ENCODE results near the gene C1QTNF6. TPM values are rescaled to one million over a fixed set of nuclear protein-coding genes. Genes with fewer than 3 reads are reported as not detected.

Gene C1QTNF6
- total RNA-seq, 2 experiments from 2014 or later, result 7.3 to 19.6 TPM

DNA sequence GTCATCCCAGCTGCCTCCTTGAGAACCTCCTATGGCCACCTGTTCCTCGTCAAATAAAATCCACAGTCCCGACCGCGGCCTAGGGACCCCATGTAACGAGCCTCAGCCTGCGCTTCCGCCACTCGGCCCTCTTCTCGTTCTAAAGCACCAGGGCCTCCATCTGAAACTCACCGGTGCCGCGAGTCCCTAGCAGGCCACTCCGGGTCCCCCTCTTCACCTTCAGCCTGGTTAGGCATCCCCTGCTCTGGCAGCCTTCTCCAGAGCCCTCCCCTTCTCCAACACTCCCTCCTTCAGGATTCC is 26.6 kb upstream of the C1QTNF6 start:
- H3K36me3 ChIP-seq (ENCODE audit: insufficient read depth, low read length), result no peaks in the 10 kb centered on the region
- H3K4me3 ChIP-seq (ENCODE audit: low read depth, low read length, poor library complexity, severe bottlenecking), result no peak overlapping the region
- no TSS peak for BruUV-seq (replicated peaks)
- ChIA-PET POLR2A (no interaction called here), CTCF (ENCODE audit: unreplicated experiment) (no interaction called here)
- no peak for TF ChIP-seq EZH2phosphoT487 (IDR thresholded peaks at IDR 0.05; ENCODE audit: borderline replicate concordance, low read depth, low read length)
- TF ChIP-seq, protein P1, sequence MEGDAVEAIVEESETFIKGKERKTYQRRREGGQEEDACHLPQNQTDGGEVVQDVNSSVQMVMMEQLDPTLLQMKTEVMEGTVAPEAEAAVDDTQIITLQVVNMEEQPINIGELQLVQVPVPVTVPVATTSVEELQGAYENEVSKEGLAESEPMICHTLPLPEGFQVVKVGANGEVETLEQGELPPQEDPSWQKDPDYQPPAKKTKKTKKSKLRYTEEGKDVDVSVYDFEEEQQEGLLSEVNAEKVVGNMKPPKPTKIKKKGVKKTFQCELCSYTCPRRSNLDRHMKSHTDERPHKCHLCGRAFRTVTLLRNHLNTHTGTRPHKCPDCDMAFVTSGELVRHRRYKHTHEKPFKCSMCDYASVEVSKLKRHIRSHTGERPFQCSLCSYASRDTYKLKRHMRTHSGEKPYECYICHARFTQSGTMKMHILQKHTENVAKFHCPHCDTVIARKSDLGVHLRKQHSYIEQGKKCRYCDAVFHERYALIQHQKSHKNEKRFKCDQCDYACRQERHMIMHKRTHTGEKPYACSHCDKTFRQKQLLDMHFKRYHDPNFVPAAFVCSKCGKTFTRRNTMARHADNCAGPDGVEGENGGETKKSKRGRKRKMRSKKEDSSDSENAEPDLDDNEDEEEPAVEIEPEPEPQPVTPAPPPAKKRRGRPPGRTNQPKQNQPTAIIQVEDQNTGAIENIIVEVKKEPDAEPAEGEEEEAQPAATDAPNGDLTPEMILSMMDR (conservative IDR thresholded peaks at IDR 0.05; ENCODE audit: low read length), result no peak
- H3K9me3 ChIP-seq (ENCODE audit: low read length), result no peaks in the 10 kb centered on the region
- no peak overlapping the region for H2AFZ ChIP-seq (ENCODE audit: low read length)
- H3K4me1 ChIP-seq (ENCODE audit: insufficient read depth, low read length, poor library complexity, severe bottlenecking), result peaks cover 24% of the 10 kb centered on the region
- intact Hi-C loops (cut with micrococcal nuclease; ENCODE audit: unreplicated experiment), result no loop called here
- no peak overlapping the region for H3K4me2 ChIP-seq (ENCODE audit: low read length)
- no peaks in the 10 kb centered on the region for H4K20me1 ChIP-seq (ENCODE audit: insufficient read depth, low read length)
- H3K27ac ChIP-seq (ENCODE audit: low read depth, low read length, poor library complexity, severe bottlenecking), result no peak overlapping the region
- H3K9me2 ChIP-seq (ENCODE audit: insufficient read depth, low read length), result no peaks in the 10 kb centered on the region
- no peak for DNase-seq (ENCODE audit: low spot score)
- no peaks in the 10 kb centered on the region for H3K79me2 ChIP-seq (ENCODE audit: insufficient read depth, low read depth, low read length)

DNA sequence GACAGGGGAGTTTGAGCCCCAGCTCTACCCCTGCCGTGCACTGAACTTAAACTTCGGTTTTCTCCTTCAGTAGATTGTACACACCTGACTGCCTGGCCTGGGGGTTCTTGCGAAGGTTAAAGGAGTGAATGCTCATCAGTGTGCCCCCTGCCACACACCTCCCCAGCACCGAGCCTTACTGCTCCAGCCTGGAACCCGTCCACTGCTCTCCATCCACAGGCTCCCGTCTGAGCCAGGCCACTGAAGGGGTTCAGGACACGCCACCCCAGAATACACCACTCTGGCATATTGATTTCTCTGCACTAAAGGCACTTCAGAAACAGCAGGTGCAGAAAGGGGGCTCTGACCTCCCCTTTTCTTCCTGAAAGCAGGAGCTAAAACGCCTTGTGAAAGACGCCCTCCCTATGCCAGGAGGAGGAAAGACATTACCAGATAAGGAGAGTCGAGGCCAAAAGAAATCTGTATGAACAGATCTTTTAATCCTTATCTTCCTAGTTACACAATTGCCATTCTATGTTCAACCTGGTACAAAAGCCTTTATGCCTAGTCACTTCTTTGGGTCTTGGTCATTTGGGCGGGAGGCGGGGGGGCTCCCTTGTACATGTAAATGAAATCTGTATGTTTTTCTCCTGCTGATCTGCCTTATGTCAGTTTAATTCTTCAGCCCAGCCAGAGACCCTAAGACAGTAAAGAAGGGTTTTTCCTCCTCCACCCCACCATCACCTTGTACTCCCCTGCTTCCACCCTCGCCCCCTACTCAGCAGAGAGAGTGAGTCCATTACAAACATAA is 26.1 kb upstream of the C1QTNF6 start:
- no peak overlapping the region for H3K27ac ChIP-seq (ENCODE audit: low read depth, low read length, poor library complexity, severe bottlenecking)
- intact Hi-C loops (cut with micrococcal nuclease; ENCODE audit: unreplicated experiment), result no loop called here
- no peaks in the 10 kb centered on the region for H4K20me1 ChIP-seq (ENCODE audit: insufficient read depth, low read length)
- no TSS peak for BruUV-seq (replicated peaks)
- H3K36me3 ChIP-seq (ENCODE audit: insufficient read depth, low read length), result no peaks in the 10 kb centered on the region
- TF ChIP-seq, protein P1 (conservative IDR thresholded peaks at IDR 0.05; ENCODE audit: low read length), result no peak
- TF ChIP-seq EZH2phosphoT487 (IDR thresholded peaks at IDR 0.05; ENCODE audit: borderline replicate concordance, low read depth, low read length), result no peak
- H3K79me2 ChIP-seq (ENCODE audit: insufficient read depth, low read depth, low read length), result no peaks in the 10 kb centered on the region
- no peaks in the 10 kb centered on the region for H3K9me3 ChIP-seq (ENCODE audit: low read length)
- peaks cover 19% of the 10 kb centered on the region for H3K4me1 ChIP-seq (ENCODE audit: insufficient read depth, low read length, poor library complexity, severe bottlenecking)
- H3K4me3 ChIP-seq (ENCODE audit: low read depth, low read length, poor library complexity, severe bottlenecking), result no peak overlapping the region
- no peak overlapping the region for H3K4me2 ChIP-seq (ENCODE audit: low read length)
- H2AFZ ChIP-seq (ENCODE audit: low read length), result no peak overlapping the region
- no peaks in the 10 kb centered on the region for H3K9me2 ChIP-seq (ENCODE audit: insufficient read depth, low read length)
- no peak for DNase-seq (ENCODE audit: low spot score)
- ChIA-PET CTCF (ENCODE audit: unreplicated experiment) (no interaction called here), POLR2A (no interaction called here)

DNA sequence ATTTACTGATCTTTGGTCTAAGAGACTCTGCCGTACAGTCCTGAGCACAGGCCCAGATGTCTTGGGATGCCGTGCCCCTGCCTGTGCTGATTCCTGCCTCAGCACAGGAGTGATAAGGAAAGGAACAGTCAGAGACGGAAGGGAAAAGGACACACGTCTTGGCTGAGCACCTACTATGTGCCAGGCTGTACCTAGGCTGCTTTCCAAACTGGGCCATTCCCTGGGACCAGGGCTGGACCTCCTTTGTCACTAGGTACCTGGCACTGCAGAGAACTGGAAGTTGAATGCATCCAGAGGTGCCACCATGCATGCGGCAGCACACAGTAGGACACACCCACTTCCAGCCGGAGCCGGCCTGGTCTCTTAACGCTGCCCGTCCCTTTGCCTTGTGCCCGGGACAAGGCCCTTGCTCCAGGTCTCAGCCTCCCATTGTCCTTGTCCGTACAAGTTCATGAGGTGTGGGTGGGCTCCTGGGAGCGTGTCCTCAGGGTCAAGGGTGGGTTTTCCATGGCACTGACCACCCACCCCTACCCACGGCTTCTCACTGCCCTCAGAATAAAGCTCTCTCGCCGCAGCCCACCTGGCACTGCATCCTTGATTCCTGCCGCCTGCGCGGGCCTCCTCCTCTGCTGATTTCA is 25.3 kb upstream of the C1QTNF6 start:
- Histone ChIP-seq H3K4me2 (ENCODE audit: low read length) (no peak overlapping the region), H3K79me2 (ENCODE audit: insufficient read depth, low read depth, low read length) (no peaks in the 10 kb centered on the region), H2AFZ (ENCODE audit: low read length) (no peak overlapping the region), H4K20me1 (ENCODE audit: insufficient read depth, low read length) (no peaks in the 10 kb centered on the region), H3K36me3 (ENCODE audit: insufficient read depth, low read length) (no peaks in the 10 kb centered on the region), H3K27ac (ENCODE audit: low read depth, low read length, poor library complexity, severe bottlenecking) (no peak overlapping the region), H3K4me1 (ENCODE audit: insufficient read depth, low read length, poor library complexity, severe bottlenecking) (peaks cover 11% of the 10 kb centered on the region), H3K4me3 (ENCODE audit: low read depth, low read length, poor library complexity, severe bottlenecking) (no peak overlapping the region), H3K9me3 (ENCODE audit: low read length) (no peaks in the 10 kb centered on the region), H3K9me2 (ENCODE audit: insufficient read depth, low read length) (no peaks in the 10 kb centered on the region)
- intact Hi-C loops (cut with micrococcal nuclease; ENCODE audit: unreplicated experiment), result no loop called here
- BruUV-seq (replicated peaks), result no TSS peak
- CTCF ChIA-PET (ENCODE audit: unreplicated experiment), result no interaction called here
- POLR2A ChIA-PET, result no interaction called here
- no peak for DNase-seq (ENCODE audit: low spot score)
- TF ChIP-seq, protein P1 (conservative IDR thresholded peaks at IDR 0.05; ENCODE audit: low read length), result no peak
- no peak for TF ChIP-seq EZH2phosphoT487 (IDR thresholded peaks at IDR 0.05; ENCODE audit: borderline replicate concordance, low read depth, low read length)
